ENCODE data around the gene PRAMEF8. TPM values are rescaled to one million over a fixed set of nuclear protein-coding genes. Genes with fewer than 3 reads are reported as not detected.
"Not testable (repeated sequence)": the region's sequence is repeated elsewhere in the genome, so short reads cannot be mapped to it uniquely, and the experiment has no call there.

The PRAMEF8 gene
- total RNA-seq, 1 experiment from 2014 or later, result not detected

DNA sequence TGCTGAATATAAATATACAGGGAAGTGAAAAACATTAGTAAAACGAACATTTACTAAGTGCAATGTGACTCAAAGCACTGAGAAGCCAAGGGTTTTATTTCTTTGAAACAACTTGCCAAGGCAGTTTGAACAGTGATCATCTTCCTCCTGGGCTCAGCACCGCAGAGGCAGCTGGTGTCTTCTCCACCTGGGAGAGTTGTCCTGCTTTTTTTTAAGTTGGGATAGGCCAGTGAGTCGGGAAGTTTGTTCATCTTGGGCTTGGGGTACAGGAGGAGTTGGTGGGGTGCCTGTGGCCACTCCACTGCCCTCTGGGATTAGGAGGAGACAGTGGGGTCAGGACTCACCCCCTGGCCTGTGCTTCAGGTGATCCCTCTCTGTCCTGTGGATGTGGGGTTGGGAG is 4.1 kb upstream of the PRAMEF8 start:
- not testable (repeated sequence) for H2AFZ ChIP-seq (ENCODE audit: low read length); H3K4me1 ChIP-seq (ENCODE audit: insufficient read depth, low read length); H2BK20ac ChIP-seq (ENCODE audit: low read depth, low read length, poor library complexity, severe bottlenecking); H3T11ph ChIP-seq (ENCODE audit: low read length); H3K23ac ChIP-seq (ENCODE audit: insufficient read length, low read depth, low read length); H3K27me3 ChIP-seq (ENCODE audit: insufficient read depth, low read length); H3K9me3 ChIP-seq (ENCODE audit: control insufficient read depth, low read depth, low read length); H4K20me1 ChIP-seq (ENCODE audit: control insufficient read depth, insufficient read depth, insufficient read length); H3K14ac ChIP-seq (ENCODE audit: insufficient read depth, low read length); H3K27me3 Mint-ChIP-seq (ENCODE audit: low read depth); DNase-seq; H3K9ac ChIP-seq (ENCODE audit: extremely low read depth, insufficient read length, low read length); H3K79me2 ChIP-seq (ENCODE audit: insufficient read depth, low read length); H4K91ac ChIP-seq (ENCODE audit: insufficient read length, low read depth, low read length); H3K23me2 ChIP-seq (ENCODE audit: insufficient read length, low read depth, low read length, poor library complexity, severe bottlenecking); H3K4me1 Mint-ChIP-seq; H4K5ac ChIP-seq (ENCODE audit: insufficient read length, low read depth, low read length); H3K4me3 Mint-ChIP-seq; H4K8ac ChIP-seq (replicated peaks; ENCODE audit: insufficient read length, low read depth, low read length); H3K56ac ChIP-seq (ENCODE audit: insufficient read length, low read depth, low read length); H2BK12ac ChIP-seq (ENCODE audit: insufficient read length, low read depth, low read length); H2BK5ac ChIP-seq (ENCODE audit: insufficient read length, low read length); H3K9me3 Mint-ChIP-seq; H3K18ac ChIP-seq (ENCODE audit: insufficient read length, low read depth, low read length); H3K79me1 ChIP-seq (ENCODE audit: insufficient read depth, low read depth, low read length, poor library complexity, severe bottlenecking); H3K4ac ChIP-seq (ENCODE audit: low read depth, low read length); H3K27ac Mint-ChIP-seq; H3K36me3 Mint-ChIP-seq (ENCODE audit: insufficient read depth in 1 of 3, low read depth in 3 of 3); H3K27ac ChIP-seq (ENCODE audit: insufficient read length, low read depth, low read length); H2AK5ac ChIP-seq (ENCODE audit: insufficient read length, low read length); H2BK120ac ChIP-seq (ENCODE audit: low read depth, low read length, poor library complexity, severe bottlenecking); H2BK15ac ChIP-seq (ENCODE audit: low read depth, low read length); H3K4me2 ChIP-seq (ENCODE audit: insufficient read depth, insufficient read length, low read length)
- no CpG with 5 or more reads among the region's 3 CpGs for WGBS (ENCODE audit: extremely low coverage, insufficient read length, low lambda C conversion rate)

DNA sequence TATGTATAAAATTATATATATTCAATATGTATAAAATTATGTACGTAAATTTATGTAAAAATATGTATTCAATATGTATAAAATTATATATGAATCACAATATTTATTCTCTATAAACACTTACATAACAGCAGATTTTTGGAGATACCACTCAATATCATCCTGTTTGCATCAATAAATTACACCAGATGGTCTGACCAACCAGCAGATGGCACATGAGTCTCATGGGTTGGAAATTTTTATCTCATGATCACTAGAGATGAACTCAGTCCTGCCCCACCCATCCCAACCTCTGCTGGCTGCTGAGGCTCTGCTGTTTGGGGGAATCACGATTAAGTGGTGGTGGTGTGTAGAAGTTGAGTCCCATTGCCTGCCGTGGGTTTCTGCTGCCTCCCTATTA is 5.3 kb downstream of the PRAMEF8 start:
- not testable (repeated sequence) for H3K27me3 ChIP-seq (ENCODE audit: insufficient read depth, low read length); H3K23ac ChIP-seq (ENCODE audit: insufficient read length, low read depth, low read length); H3K18ac ChIP-seq (ENCODE audit: insufficient read length, low read depth, low read length); H3K4me1 Mint-ChIP-seq; DNase-seq; H2AK5ac ChIP-seq (ENCODE audit: insufficient read length, low read length); H3K4me2 ChIP-seq (ENCODE audit: insufficient read depth, insufficient read length, low read length); H4K91ac ChIP-seq (ENCODE audit: insufficient read length, low read depth, low read length); H3K23me2 ChIP-seq (ENCODE audit: insufficient read length, low read depth, low read length, poor library complexity, severe bottlenecking); H3K4ac ChIP-seq (ENCODE audit: low read depth, low read length); H3K56ac ChIP-seq (ENCODE audit: insufficient read length, low read depth, low read length); H3K14ac ChIP-seq (ENCODE audit: insufficient read depth, low read length); H3K4me1 ChIP-seq (ENCODE audit: insufficient read depth, low read length); H3K79me1 ChIP-seq (ENCODE audit: insufficient read depth, low read depth, low read length, poor library complexity, severe bottlenecking); H4K20me1 ChIP-seq (ENCODE audit: control insufficient read depth, insufficient read depth, insufficient read length); H3K9ac ChIP-seq (ENCODE audit: extremely low read depth, insufficient read length, low read length); H2BK20ac ChIP-seq (ENCODE audit: low read depth, low read length, poor library complexity, severe bottlenecking); H3K36me3 Mint-ChIP-seq (ENCODE audit: insufficient read depth in 1 of 3, low read depth in 3 of 3); H3K4me3 Mint-ChIP-seq; H3K27ac ChIP-seq (ENCODE audit: insufficient read length, low read depth, low read length); H3K27me3 Mint-ChIP-seq (ENCODE audit: low read depth); H3T11ph ChIP-seq (ENCODE audit: low read length); H3K9me3 ChIP-seq (ENCODE audit: control insufficient read depth, low read depth, low read length); H3K79me2 ChIP-seq (ENCODE audit: insufficient read depth, low read length); H2BK12ac ChIP-seq (ENCODE audit: insufficient read length, low read depth, low read length); H4K8ac ChIP-seq (replicated peaks; ENCODE audit: insufficient read length, low read depth, low read length); H3K27ac Mint-ChIP-seq; H2BK5ac ChIP-seq (ENCODE audit: insufficient read length, low read length); H4K5ac ChIP-seq (ENCODE audit: insufficient read length, low read depth, low read length); H2BK15ac ChIP-seq (ENCODE audit: low read depth, low read length); H2AFZ ChIP-seq (ENCODE audit: low read length); H2BK120ac ChIP-seq (ENCODE audit: low read depth, low read length, poor library complexity, severe bottlenecking); H3K9me3 Mint-ChIP-seq
- WGBS (ENCODE audit: extremely low coverage, insufficient read length, low lambda C conversion rate), result no CpG with 5 or more reads among the region's 3 CpGs
